AG04450 (cell line): Measurements from ENCODE around the gene PKNOX2. TPM values are rescaled to one million over a fixed set of nuclear protein-coding genes. Genes with fewer than 3 reads are reported as not detected.

Experiments used
- CTCF ChIA-PET: fragments of 300-600, 350-600 bp; formaldehyde crosslinking; extraction: SDS; loops from one replicate; lab custom pipeline; 2022; ENCODE audit warnings: antibody characterized with exemption, inconsistent platforms; lab: Charles Lee
- POLR2A ChIA-PET: fragments of 350-600 bp; formaldehyde crosslinking; extraction: SDS; loops from one replicate; lab custom pipeline; 2021; ENCODE audit warnings: antibody characterized with exemption, inconsistent platforms; lab: Yijun Ruan, JAX
- DNase-seq: peaks from one replicate; pipeline ENCODE4 v3.0.0-alpha.2; 2011; ENCODE audit warnings: low read depth, low spot score
- H3K27ac ChIP-seq: one replicate; pipeline ENCODE4 v1.5.1; 2012; ENCODE audit warnings: low read depth, low read length, control low read depth
- H3K27me3 ChIP-seq: one replicate; pipeline ENCODE4 v1.6.0; 2012; ENCODE audit warnings: low read length; ENCODE audit not compliant: control insufficient read depth, insufficient read depth
- H3K4me3 ChIP-seq: 2 replicates; pipeline ENCODE4 v1.5.1; 2011; ENCODE audit warnings: mild to moderate bottlenecking, low read depth, low read length, control low read depth
- H3K9me3 ChIP-seq: 2 replicates; pipeline ENCODE4 v1.5.1; 2012; ENCODE audit warnings: low read length; ENCODE audit not compliant: control insufficient read depth, insufficient read depth
- CTCF ChIP-seq: IDR thresholded peaks from 2 replicates; pipeline ENCODE4 v1.5.1; 2011; ENCODE audit warnings: low read depth, low read length, control low read depth, inconsistent platforms
- polyA plus RNA-seq: library from polyadenylated mRNA; depleted of rRNA; stranded (reverse); fragments of >200 nt; gene quantifications from 2 replicates; pipeline ENCODE4 v1.2.3, GENCODE V29; 2011

PKNOX2 gene
- polyA plus RNA-seq, 1 experiment, result 3.0 TPM

- Histone ChIP-seq H3K27ac (no peak overlapping the region), H3K4me3 (no peak overlapping the region), H3K9me3 (no peaks in the 10 kb centered on the region), H3K27me3 (no peaks in the 10 kb centered on the region)
- DNase-seq, result no peak
- ChIA-PET POLR2A (no interaction called here), CTCF (interaction anchor here (1.0 kb wide), 1 partner anchor 246 kb away, joined by 3 read pairs; no protein-coding TSS in a partner anchor)
- TF ChIP-seq CTCF, result no peak
Measured at GRCh38 chr11:125388611-125389010, 224.1 kb downstream of the PKNOX2 start.

GRCh38 chr11:125389339-125390166 lies 225.0 kb downstream of the PKNOX2 start:
- DNase-seq, result no peak
- H3K4me3 ChIP-seq, result no peak overlapping the region
- H3K27ac ChIP-seq, result no peak overlapping the region
- POLR2A ChIA-PET, result interaction anchor here (1.7 kb wide), 1 partner anchor 25 kb away, joined by 10 read pairs; no protein-coding TSS in a partner anchor
- no peaks in the 10 kb centered on the region for H3K9me3 ChIP-seq
- no peak for TF ChIP-seq CTCF
- CTCF ChIA-PET, result interaction anchor here (1.4 to 3.6 kb wide), 4 partner anchors 15 to 298 kb away, joined by 4 to 16 read pairs (median 10); no protein-coding TSS in a partner anchor
- H3K27me3 ChIP-seq, result no peaks in the 10 kb centered on the region

GRCh38 chr11:125390946-125391345 lies 226.4 kb downstream of the PKNOX2 start:
- POLR2A ChIA-PET, result interaction anchor here (1.0 to 1.7 kb wide), 2 partner anchors 27 to 127 kb away, joined by 4 to 10 read pairs; no protein-coding TSS in a partner anchor
- Histone ChIP-seq H3K9me3 (no peaks in the 10 kb centered on the region), H3K27ac (no peak overlapping the region), H3K27me3 (no peaks in the 10 kb centered on the region), H3K4me3 (no peak overlapping the region)
- TF ChIP-seq CTCF, result no peak
- DNase-seq, result peak; percentile 43
- CTCF ChIA-PET, result interaction anchor here (0.8 to 3.6 kb wide), 5 partner anchors 14 to 300 kb away, joined by 4 to 16 read pairs (median 10); no protein-coding TSS in a partner anchor

- Histone ChIP-seq H3K4me3 (no peak overlapping the region), H3K9me3 (no peaks in the 10 kb centered on the region), H3K27ac (no peak overlapping the region), H3K27me3 (no peaks in the 10 kb centered on the region)
- TF ChIP-seq CTCF, result no peak
- no peak for DNase-seq
- CTCF ChIA-PET, result no interaction called here
- POLR2A ChIA-PET, result no interaction called here
Measured at GRCh38 chr11:125393331-125393730, 228.8 kb downstream of the PKNOX2 start.

- TF ChIP-seq CTCF, result no peak
- Histone ChIP-seq H3K27ac (no peak overlapping the region), H3K27me3 (peaks cover 2% of the 10 kb centered on the region), H3K9me3 (no peaks in the 10 kb centered on the region), H3K4me3 (no peak overlapping the region)
- no peak for DNase-seq
- ChIA-PET POLR2A (no interaction called here), CTCF (interaction anchor here (0.8 to 1.5 kb wide), 2 partner anchors 9 to 49 kb away, joined by 3 to 9 read pairs; no protein-coding TSS in a partner anchor)
Measured at GRCh38 chr11:125394296-125394695, 229.7 kb downstream of the PKNOX2 start.
